ENCODE data around the gene GARIN5B.

- TF ChIP-seq CTCF (IDR thresholded peaks at IDR 0.05; ENCODE audit: low read length) (no peak), EZH2 (IDR thresholded peaks at IDR 0.05; ENCODE audit: borderline replicate concordance, low read length) (no peak)
Measured at GRCh38 chr19:55346725-55347441, 16.2 kb downstream of the GARIN5B start.
